Lower lobe of right lung (tissue), 2 donors: ENCODE results near the gene NR6A1. TPM values are rescaled to one million over a fixed set of nuclear protein-coding genes. Genes with fewer than 3 reads are reported as not detected.
"Not testable (repeated sequence)": the region's sequence is repeated elsewhere in the genome, so short reads cannot be mapped to it uniquely, and the experiment has no call there.

ENCODE experiments used
- ATAC-seq, 2 donors: fragments of 200-7000 bp; cut with Tn5 transposase; one replicate each; pipeline ENCODE4 v1.9.1; 2020 to 2022; ENCODE audit warnings: mild to moderate bottlenecking in 2 of 2, moderate library complexity in 2 of 2
- DNase-seq: peaks from one replicate; pipeline ENCODE4 v3.0.0-alpha.2; 2020
- H3K27ac ChIP-seq: fragments of 200-600 bp; one replicate; pipeline ENCODE4 v1.8.0; 2022
- H3K27me3 ChIP-seq: fragments of 200-600 bp; one replicate; pipeline ENCODE4 v1.8.0; 2022; ENCODE audit warnings: low read depth
- H3K36me3 ChIP-seq: fragments of 200-600 bp; one replicate; pipeline ENCODE4 v1.8.0; 2022; ENCODE audit warnings: mild to moderate bottlenecking
- H3K4me1 ChIP-seq: fragments of 200-600 bp; one replicate; pipeline ENCODE4 v1.8.0; 2022
- H3K4me3 ChIP-seq: fragments of 200-600 bp; one replicate; pipeline ENCODE4 v1.8.0; 2022; ENCODE audit warnings: mild to moderate bottlenecking
- H3K9me3 ChIP-seq: fragments of 200-600 bp; one replicate; pipeline ENCODE4 v1.8.0; 2022
- CTCF ChIP-seq: fragments of 200-600 bp; IDR thresholded peaks from one replicate; pipeline ENCODE4 v1.8.0; 2022; ENCODE audit warnings: antibody characterized with exemption, mild to moderate bottlenecking
- intact Hi-C: fragments of 100-400 bp; cut with DNase I; formaldehyde crosslinking; loops from one replicate; pipeline ENCODE4 v1.11.0; 2022
- total RNA-seq: library from RNA; stranded (reverse); fragmentation: NEBNext Ultra II Directional; extraction: Animal tissue kit (Norgen Biotek cat#: 25700); gene quantifications from one replicate; pipeline ENCODE4 v1.2.1, GENCODE V29; 2021
- donor health status: DM: no; HTN: yes; CAD: no; lungs with severe emphysema.

Gene NR6A1
- total RNA-seq, 1 donor from 2014 or later: 4.5 TPM

- Histone ChIP-seq H3K27me3 (no peaks in the 10 kb centered on the region), H3K9me3 (no peaks in the 10 kb centered on the region), H3K36me3 (no peaks in the 10 kb centered on the region), H3K4me3 (no peak overlapping the region), H3K4me1 (no peaks in the 10 kb centered on the region), H3K27ac (no peak overlapping the region)
- DNase-seq: no peak
- TF ChIP-seq CTCF: no peak
- intact Hi-C loops: no loop called here
- ATAC-seq: no peak
These were observed 148.2 kb downstream of the NR6A1 start for GRCh38 chr9:124622882-124623281.

- Histone ChIP-seq H3K9me3 (no peaks in the 10 kb centered on the region), H3K36me3 (no peaks in the 10 kb centered on the region), H3K27me3 (no peaks in the 10 kb centered on the region), H3K4me1 (no peaks in the 10 kb centered on the region), H3K4me3 (no peak overlapping the region), H3K27ac (no peak overlapping the region)
- intact Hi-C loops: no loop called here
- TF ChIP-seq CTCF: no peak
- DNase-seq (no peak), ATAC-seq (no peak)
These were observed 149.5 kb downstream of the NR6A1 start for GRCh38 chr9:124621371-124622328.

GRCh38 chr9:124618476-124618875 is 152.6 kb downstream of the NR6A1 start:
- no peaks in the 10 kb centered on the region for H3K4me1 ChIP-seq
- TF ChIP-seq CTCF: no peak
- H3K27me3 ChIP-seq: no peaks in the 10 kb centered on the region
- no peaks in the 10 kb centered on the region for H3K36me3 ChIP-seq
- DNase-seq: no peak
- intact Hi-C loops: loop anchor here (5.0 kb wide), 1 partner anchor 94 kb away; no protein-coding TSS in a partner anchor
- no peaks in the 10 kb centered on the region for H3K9me3 ChIP-seq
- H3K4me3 ChIP-seq: no peak overlapping the region
- ATAC-seq: peak; percentile 65 to 89
- H3K27ac ChIP-seq: no peak overlapping the region

GRCh38 chr9:124617477-124618141 is 153.5 kb downstream of the NR6A1 start:
- peak; percentile 77 for DNase-seq
- no peaks in the 10 kb centered on the region for H3K4me1 ChIP-seq
- peak; percentile 95 to 96 for ATAC-seq
- no peaks in the 10 kb centered on the region for H3K36me3 ChIP-seq
- H3K4me3 ChIP-seq: no peak overlapping the region
- no peaks in the 10 kb centered on the region for H3K9me3 ChIP-seq
- intact Hi-C loops: loop anchor here (5.0 kb wide), 1 partner anchor 95 kb away; no protein-coding TSS in a partner anchor
- H3K27me3 ChIP-seq: no peaks in the 10 kb centered on the region
- peak; percentile 91 for TF ChIP-seq CTCF
- H3K27ac ChIP-seq: no peak overlapping the region

- DNase-seq (no peak), ATAC-seq (no peak)
- no peaks in the 10 kb centered on the region for H3K4me1 ChIP-seq
- H3K4me3 ChIP-seq: no peak overlapping the region
- no peaks in the 10 kb centered on the region for H3K9me3 ChIP-seq
- H3K27me3 ChIP-seq: no peaks in the 10 kb centered on the region
- intact Hi-C loops: loop anchor here (5.0 kb wide), 1 partner anchor 95 kb away; no protein-coding TSS in a partner anchor
- no peak overlapping the region for H3K27ac ChIP-seq
- TF ChIP-seq CTCF: no peak
- H3K36me3 ChIP-seq: no peaks in the 10 kb centered on the region
These were observed 154.2 kb downstream of the NR6A1 start for GRCh38 chr9:124616961-124617360.

- not testable (repeated sequence) for H3K9me3 ChIP-seq, H3K27me3 ChIP-seq, DNase-seq, H3K27ac ChIP-seq, H3K4me1 ChIP-seq, H3K36me3 ChIP-seq, H3K4me3 ChIP-seq, ATAC-seq
- intact Hi-C loops: loop anchor here (5.0 kb wide), 1 partner anchor 96 kb away; no protein-coding TSS in a partner anchor
These were observed 155.3 kb downstream of the NR6A1 start for GRCh38 chr9:124615840-124616239.
